Trophoblast cell (in vitro differentiated cells and primary cell): ENCODE measurements around the gene LIPT1.
"Not testable (repeated sequence)": the region's sequence is repeated elsewhere in the genome, so short reads cannot be mapped to it uniquely, and the experiment has no call there.

Source experiments
- DNase-seq, 2 donors: peaks; one replicate each; pipeline ENCODE4 v3.0.0-alpha.2; 2016
- H2AFZ ChIP-seq: 2 replicates; pipeline ENCODE4 v1.6.1; 2013; ENCODE audit warnings: low read length, moderate library complexity, mild to moderate bottlenecking; ENCODE audit not compliant: insufficient read depth, poor library complexity
- H2AK5ac ChIP-seq: 2 replicates; pipeline ENCODE4 v1.6.1; 2013; ENCODE audit warnings: mild to moderate bottlenecking, low read length
- H2BK120ac ChIP-seq: 2 replicates; pipeline ENCODE4 v1.6.1; 2013; ENCODE audit warnings: low read length, mild to moderate bottlenecking, moderate library complexity; ENCODE audit not compliant: insufficient read depth, poor library complexity
- H2BK12ac ChIP-seq: 2 replicates; pipeline ENCODE4 v1.6.1; 2013; ENCODE audit warnings: mild to moderate bottlenecking, low read length, moderate library complexity
- H2BK5ac ChIP-seq: 2 replicates; pipeline ENCODE4 v1.6.1; 2013; ENCODE audit warnings: low read length, low read depth, moderate library complexity, mild to moderate bottlenecking; ENCODE audit not compliant: poor library complexity
- H3K14ac ChIP-seq: 2 replicates; pipeline ENCODE4 v1.6.1; 2013; ENCODE audit warnings: mild to moderate bottlenecking, low read length
- H3K18ac ChIP-seq: 2 replicates; pipeline ENCODE4 v1.6.1; 2013; ENCODE audit warnings: mild to moderate bottlenecking, low read length
- H3K23ac ChIP-seq: 2 replicates; pipeline ENCODE4 v1.6.1; 2013; ENCODE audit warnings: low read length
- H3K27ac ChIP-seq: 2 replicates; pipeline ENCODE4 v1.5.1; 2013; ENCODE audit warnings: low read depth, mild to moderate bottlenecking, inconsistent platforms, low read length, moderate library complexity
- H3K27me3 ChIP-seq: 2 replicates; pipeline ENCODE4 v1.6.1; 2013; ENCODE audit warnings: inconsistent platforms, mild to moderate bottlenecking, low read length, moderate library complexity; ENCODE audit not compliant: insufficient read depth
- H3K36me3 ChIP-seq, 2 experiments: 1 replicate in 1 of 2; 2 replicates in 1 of 2; pipeline ENCODE4 v1.6.1; 2013; ENCODE audit warnings: low read length in 2 of 2, mild to moderate bottlenecking in 2 of 2, moderate library complexity in 1 of 2; ENCODE audit not compliant: insufficient read depth in 2 of 2, control insufficient read depth in 1 of 2
- H3K4ac ChIP-seq: 2 replicates; pipeline ENCODE4 v1.6.1; 2013; ENCODE audit warnings: low read depth, mild to moderate bottlenecking, low read length, moderate library complexity
- H3K4me1 ChIP-seq, 2 experiments: 1 replicate in 1 of 2; 2 replicates in 1 of 2; pipeline ENCODE4 v1.6.1; 2013; ENCODE audit warnings: low read length in 2 of 2, mild to moderate bottlenecking in 2 of 2, moderate library complexity in 1 of 2; ENCODE audit not compliant: insufficient read depth in 2 of 2, control insufficient read depth in 1 of 2
- H3K4me2 ChIP-seq: 2 replicates; pipeline ENCODE4 v1.6.1; 2013; ENCODE audit warnings: inconsistent platforms, mild to moderate bottlenecking, low read length, moderate library complexity
- H3K4me3 ChIP-seq: 2 replicates; pipeline ENCODE4 v1.5.1; 2013; ENCODE audit warnings: mild to moderate bottlenecking, low read depth, low read length, inconsistent platforms
- H3K79me1 ChIP-seq: one replicate; pipeline ENCODE4 v1.6.1; 2013; ENCODE audit warnings: low read length
- H3K79me2 ChIP-seq: 2 replicates; pipeline ENCODE4 v1.6.1; 2013; ENCODE audit warnings: low read length, mild to moderate bottlenecking; ENCODE audit not compliant: control insufficient read depth, insufficient read depth, poor library complexity
- H3K9ac ChIP-seq: 2 replicates; pipeline ENCODE4 v1.6.1; 2013; ENCODE audit warnings: mild to moderate bottlenecking, low read length
- H3K9me3 ChIP-seq: 2 replicates; pipeline ENCODE4 v1.6.1; 2013; ENCODE audit warnings: low read depth, mild to moderate bottlenecking, control low read depth, inconsistent platforms, low read length; ENCODE audit not compliant: insufficient read depth
- H4K12ac ChIP-seq: 2 replicates; pipeline ENCODE4 v1.6.1; 2013; ENCODE audit warnings: low read depth, mild to moderate bottlenecking, low read length, moderate library complexity
- H4K8ac ChIP-seq: 2 replicates; pipeline ENCODE4 v1.6.1; 2013; ENCODE audit warnings: low read depth, mild to moderate bottlenecking, low read length, moderate library complexity
- H4K91ac ChIP-seq: one replicate; pipeline ENCODE4 v1.6.1; 2013; ENCODE audit warnings: low read depth, mild to moderate bottlenecking, low read length, moderate library complexity
- WGBS: extraction: QIAGEN DNeasy Blood & Tissue Kit; methylation state at CpG from one replicate; pipeline ENCODE4 v1.1.7; 2013; ENCODE audit warnings: missing lambda C conversion rate; ENCODE audit not compliant: insufficient read length, insufficient coverage; ENCODE audit errors: extremely low coverage; 5-methylcytosine and 5-hydroxymethylcytosine counted together

Gene LIPT1

DNA sequence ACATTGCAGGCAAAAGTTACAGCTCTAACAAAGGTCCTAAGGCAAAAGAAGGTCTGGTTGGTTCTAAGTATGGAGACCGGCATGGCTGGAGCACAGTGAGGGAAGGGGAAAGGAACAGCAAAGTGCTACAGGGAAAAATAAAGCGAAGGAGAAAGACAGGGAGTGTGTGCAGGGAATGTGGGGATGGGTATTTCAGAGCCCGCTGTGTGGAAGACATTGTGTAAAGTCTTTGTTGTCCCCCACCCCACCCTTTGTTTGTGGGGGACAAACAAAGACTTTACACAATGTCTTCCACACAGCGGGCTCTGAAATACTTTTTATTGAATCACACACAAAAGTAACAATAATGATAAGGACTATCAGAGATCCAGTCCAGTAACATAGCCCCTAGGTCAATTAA, 42.1 kb upstream of the LIPT1 start:
- Histone ChIP-seq H3K18ac (no peak overlapping the region), H2BK5ac (peak overlapping the region; percentile 31), H3K4ac (no peak overlapping the region), H3K4me2 (no peak overlapping the region), H4K8ac (peak overlapping the region; percentile 19), H3K14ac (no peak overlapping the region), H2BK120ac (no peak overlapping the region), H2BK12ac (peak overlapping the region; percentile 76), H4K12ac (no peak overlapping the region), H2AFZ (no peak overlapping the region), H3K9ac (no peak overlapping the region), H3K9me3 (no peaks in the 10 kb centered on the region), H2AK5ac (no peak overlapping the region), H3K79me1 (no peaks in the 10 kb centered on the region), H4K91ac (no peak overlapping the region), H3K4me1 (peaks cover 2% of the 10 kb centered on the region in 2 experiments), H3K23ac (no peak overlapping the region), H3K4me3 (no peak overlapping the region), H3K27ac (no peak overlapping the region), H3K36me3 (no peaks in the 10 kb centered on the region), H3K27me3 (no peaks in the 10 kb centered on the region), H3K79me2 (no peaks in the 10 kb centered on the region)
- WGBS, result no CpG with 5 or more reads among the region's 4 CpGs
- DNase-seq, result no peak

DNA sequence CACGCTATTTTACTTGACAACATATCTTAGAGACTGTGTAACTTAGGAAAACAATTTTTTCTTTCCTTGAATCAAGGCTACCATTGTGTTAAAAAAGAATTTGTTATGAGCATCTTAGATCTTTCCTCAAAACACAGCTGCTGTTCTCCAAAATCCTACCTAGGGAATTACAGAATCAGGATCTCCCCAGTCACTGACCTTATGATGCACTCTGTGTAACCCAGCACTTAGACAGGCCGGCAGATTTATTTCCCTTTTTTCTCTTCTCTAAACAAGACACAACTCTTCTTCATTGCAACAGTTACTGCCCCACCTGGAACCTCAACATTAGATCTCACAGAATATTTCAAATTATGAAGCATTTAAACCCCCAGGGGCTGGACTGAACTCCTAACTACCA, 26.8 kb upstream of the LIPT1 start:
- Histone ChIP-seq H3K27ac (no peak overlapping the region), H3K4me2 (no peak overlapping the region), H2BK12ac (no peak overlapping the region), H3K9ac (no peak overlapping the region), H3K27me3 (no peaks in the 10 kb centered on the region), H3K9me3 (peaks cover 1% of the 10 kb centered on the region), H2BK5ac (no peak overlapping the region), H2AFZ (no peak overlapping the region), H3K79me2 (no peaks in the 10 kb centered on the region), H3K18ac (no peak overlapping the region), H4K12ac (no peak overlapping the region), H4K91ac (no peak overlapping the region), H3K4me1 (no peaks in the 10 kb centered on the region), H3K4me3 (no peak overlapping the region), H3K23ac (no peak overlapping the region), H4K8ac (no peak overlapping the region), H3K14ac (no peak overlapping the region), H3K36me3 (peaks cover 5 to 6% of the 10 kb centered on the region in 2 experiments), H3K4ac (no peak overlapping the region), H2AK5ac (no peak overlapping the region), H2BK120ac (no peak overlapping the region), H3K79me1 (no peaks in the 10 kb centered on the region)
- no CpG with 5 or more reads among the region's 2 CpGs for WGBS
- DNase-seq, result no peak

DNA sequence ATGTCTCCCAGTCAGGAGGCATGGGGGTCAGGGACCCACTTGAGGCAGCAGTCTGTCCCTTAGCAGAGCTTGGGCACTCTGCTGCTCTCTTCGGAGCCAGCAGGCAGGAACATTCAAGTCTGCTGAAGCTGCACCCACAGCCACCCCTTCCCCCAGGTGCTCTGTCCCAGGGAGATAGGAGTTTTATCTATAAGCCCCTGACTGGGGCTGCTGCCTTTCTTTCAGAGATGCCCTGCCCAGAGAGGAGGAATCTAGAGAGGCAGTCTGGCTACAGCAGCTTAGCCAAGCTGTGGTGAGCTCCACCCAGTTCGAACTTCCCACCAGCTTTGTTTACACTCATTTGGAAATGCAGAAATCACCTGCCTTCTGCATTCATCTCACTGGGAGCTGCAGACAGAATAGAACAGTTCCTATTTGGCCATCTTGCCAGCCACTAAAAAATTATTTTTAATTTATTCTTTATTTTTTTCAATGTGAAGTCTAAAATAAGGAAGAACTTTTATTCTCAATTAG, 19.7 kb upstream of the LIPT1 start:
- H3K79me1 ChIP-seq, DNase-seq, H2AK5ac ChIP-seq, H3K27me3 ChIP-seq, H3K27ac ChIP-seq, H3K18ac ChIP-seq, H2BK120ac ChIP-seq, H3K4ac ChIP-seq, H3K4me3 ChIP-seq, H3K4me2 ChIP-seq, H2BK12ac ChIP-seq, H4K91ac ChIP-seq, H3K79me2 ChIP-seq, H2AFZ ChIP-seq, H4K12ac ChIP-seq, H3K36me3 ChIP-seq, H3K23ac ChIP-seq, H3K4me1 ChIP-seq, H3K14ac ChIP-seq, H4K8ac ChIP-seq, H3K9me3 ChIP-seq, H3K9ac ChIP-seq, H2BK5ac ChIP-seq: not testable (repeated sequence)
- no CpG with 5 or more reads among the region's 2 CpGs for WGBS

DNA sequence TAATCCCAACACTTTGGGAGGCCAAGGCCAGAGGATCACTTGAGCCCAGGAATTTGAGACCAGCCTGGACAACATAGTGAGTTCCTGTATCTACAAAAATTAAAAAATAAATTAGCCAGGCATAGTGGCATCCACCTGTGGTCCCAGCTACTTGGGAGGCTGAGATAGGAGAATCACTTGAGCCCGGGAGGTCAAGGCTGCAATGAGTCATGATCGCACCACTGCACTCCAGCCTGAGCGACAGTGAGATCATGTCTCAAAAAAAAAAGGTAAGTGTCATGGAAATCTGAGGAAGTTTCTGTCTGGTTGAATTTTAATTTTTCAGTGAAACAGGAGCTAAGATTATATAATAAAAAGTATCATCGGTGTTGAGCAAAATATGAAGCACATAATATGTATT, 15.8 kb upstream of the LIPT1 start:
- no peak overlapping the region for H2BK5ac ChIP-seq
- no peak overlapping the region for H2BK120ac ChIP-seq
- no peak overlapping the region for H2AFZ ChIP-seq
- no peak overlapping the region for H3K4ac ChIP-seq
- peaks cover 4% of the 10 kb centered on the region for H3K79me2 ChIP-seq
- H3K23ac ChIP-seq, result no peak overlapping the region
- no peak overlapping the region for H4K91ac ChIP-seq
- H2AK5ac ChIP-seq, result no peak overlapping the region
- H3K14ac ChIP-seq, result no peak overlapping the region
- no peaks in the 10 kb centered on the region for H3K9me3 ChIP-seq
- H3K27me3 ChIP-seq, result no peaks in the 10 kb centered on the region
- no peak overlapping the region for H3K4me2 ChIP-seq
- H4K12ac ChIP-seq, result no peak overlapping the region
- no peak overlapping the region for H3K27ac ChIP-seq
- no peak overlapping the region for H3K9ac ChIP-seq
- no peak overlapping the region for H3K4me3 ChIP-seq
- H2BK12ac ChIP-seq, result no peak overlapping the region
- H3K79me1 ChIP-seq, result peaks cover 7% of the 10 kb centered on the region
- H4K8ac ChIP-seq, result no peak overlapping the region
- no peaks in the 10 kb centered on the region for H3K36me3 ChIP-seq
- H3K4me1 ChIP-seq, result no peaks in the 10 kb centered on the region
- no CpG with 5 or more reads among the region's 4 CpGs for WGBS
- H3K18ac ChIP-seq, result no peak overlapping the region
- DNase-seq, result no peak
